Measurements from ENCODE around the gene RPS28.
A peak's percentile ranks its signal among the peaks of the same experiment; 100 is the strongest.
"Not testable (repeated sequence)": the region's sequence is repeated elsewhere in the genome, so short reads cannot be mapped to it uniquely, and the experiment has no call there.

Gene RPS28

DNA sequence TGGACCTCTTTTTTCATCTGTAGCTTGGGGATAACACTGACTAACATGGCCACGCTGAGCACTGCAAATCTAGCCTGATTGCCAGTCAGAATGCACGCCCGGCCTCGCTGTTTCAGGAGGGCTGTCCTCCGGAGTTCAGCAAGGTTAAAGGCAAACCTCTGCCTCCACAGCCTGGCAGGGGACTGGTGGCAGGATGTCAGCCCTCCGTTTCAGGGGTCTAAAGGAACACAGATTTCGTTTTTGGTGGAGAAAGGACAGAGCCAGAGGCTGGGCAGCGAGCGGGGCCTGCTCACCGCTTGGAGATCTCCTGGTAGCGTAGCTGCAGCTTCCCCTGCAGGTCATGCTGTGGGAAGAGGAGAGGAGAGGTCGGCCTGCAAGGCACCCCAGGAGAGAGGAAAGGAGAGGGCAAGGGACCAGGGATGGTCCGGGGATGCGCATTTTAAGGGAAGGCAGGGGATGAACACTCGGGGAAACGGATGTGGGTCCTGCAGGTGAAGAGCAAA lies 681 bp upstream of the RPS28 start:
- no peak for DNase-seq

DNA sequence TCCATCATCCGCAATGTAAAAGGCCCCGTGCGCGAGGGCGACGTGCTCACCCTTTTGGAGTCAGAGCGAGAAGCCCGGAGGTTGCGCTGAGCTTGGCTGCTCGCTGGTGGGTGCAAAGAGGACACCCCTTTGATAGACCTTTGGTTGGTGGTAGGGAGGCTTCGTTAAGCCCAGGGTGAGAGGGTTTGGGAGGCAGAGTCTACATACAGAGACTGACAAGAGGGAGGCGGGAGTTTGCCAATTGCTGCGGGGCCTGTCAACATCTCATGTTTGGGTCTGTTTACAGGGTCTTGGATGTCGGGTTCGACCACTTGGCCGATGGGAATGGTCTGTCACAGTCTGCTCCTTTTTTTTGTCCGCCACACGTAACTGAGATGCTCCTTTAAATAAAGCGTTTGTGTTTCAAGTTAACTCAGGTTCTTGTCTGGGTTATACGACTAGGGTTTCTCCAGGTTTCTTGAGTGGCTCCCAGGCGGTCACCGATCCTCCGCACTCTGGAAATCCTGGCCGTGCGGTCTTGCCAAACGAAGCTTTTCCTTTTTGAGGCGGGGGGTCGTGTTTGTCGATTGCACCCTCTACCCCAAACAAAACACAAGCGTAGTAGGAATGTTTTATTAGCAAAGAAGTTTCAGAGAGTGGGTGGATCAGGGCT lies 816 bp downstream of the RPS28 start:
- no peak for DNase-seq

DNA sequence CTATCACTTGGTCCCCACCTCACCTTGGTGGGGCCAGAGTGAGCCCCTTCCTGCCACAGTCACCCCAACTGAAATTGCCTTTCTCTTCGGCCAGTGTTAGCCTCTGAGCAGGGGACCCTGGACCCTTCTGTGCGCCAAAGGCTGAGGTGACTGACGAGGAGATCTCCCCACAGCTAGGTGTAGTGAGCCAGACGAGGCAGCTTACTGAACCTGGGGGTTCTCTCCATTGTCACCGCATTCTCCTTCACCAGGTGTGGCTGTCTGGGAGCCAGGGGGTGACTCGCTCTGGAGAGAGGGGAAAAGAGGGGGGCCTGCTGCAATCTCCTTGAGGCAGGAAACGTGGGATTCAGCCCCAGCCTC lies 1.3 kb downstream of the RPS28 start:
- no peak for DNase-seq

DNA sequence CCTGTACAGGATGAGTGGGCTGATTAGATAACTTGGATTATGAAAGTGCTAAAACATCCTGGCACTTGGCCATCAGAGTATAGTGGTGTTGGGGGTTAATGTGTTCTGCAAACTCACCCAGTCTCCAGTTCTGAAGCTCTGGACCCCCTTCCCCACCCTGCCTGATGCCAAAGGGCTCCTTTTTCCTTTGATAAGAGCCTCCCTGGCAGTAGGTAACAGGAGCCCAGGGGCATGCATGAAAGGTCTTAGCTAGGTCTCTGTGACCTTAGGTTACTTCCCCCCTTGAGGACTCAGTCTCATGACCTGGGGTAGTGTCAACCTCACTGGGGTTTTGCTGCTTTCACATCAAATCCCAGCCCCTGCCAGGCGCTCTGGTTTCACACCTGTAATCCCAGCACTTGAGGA lies 2.5 kb downstream of the RPS28 start:
- no peak for DNase-seq

DNA sequence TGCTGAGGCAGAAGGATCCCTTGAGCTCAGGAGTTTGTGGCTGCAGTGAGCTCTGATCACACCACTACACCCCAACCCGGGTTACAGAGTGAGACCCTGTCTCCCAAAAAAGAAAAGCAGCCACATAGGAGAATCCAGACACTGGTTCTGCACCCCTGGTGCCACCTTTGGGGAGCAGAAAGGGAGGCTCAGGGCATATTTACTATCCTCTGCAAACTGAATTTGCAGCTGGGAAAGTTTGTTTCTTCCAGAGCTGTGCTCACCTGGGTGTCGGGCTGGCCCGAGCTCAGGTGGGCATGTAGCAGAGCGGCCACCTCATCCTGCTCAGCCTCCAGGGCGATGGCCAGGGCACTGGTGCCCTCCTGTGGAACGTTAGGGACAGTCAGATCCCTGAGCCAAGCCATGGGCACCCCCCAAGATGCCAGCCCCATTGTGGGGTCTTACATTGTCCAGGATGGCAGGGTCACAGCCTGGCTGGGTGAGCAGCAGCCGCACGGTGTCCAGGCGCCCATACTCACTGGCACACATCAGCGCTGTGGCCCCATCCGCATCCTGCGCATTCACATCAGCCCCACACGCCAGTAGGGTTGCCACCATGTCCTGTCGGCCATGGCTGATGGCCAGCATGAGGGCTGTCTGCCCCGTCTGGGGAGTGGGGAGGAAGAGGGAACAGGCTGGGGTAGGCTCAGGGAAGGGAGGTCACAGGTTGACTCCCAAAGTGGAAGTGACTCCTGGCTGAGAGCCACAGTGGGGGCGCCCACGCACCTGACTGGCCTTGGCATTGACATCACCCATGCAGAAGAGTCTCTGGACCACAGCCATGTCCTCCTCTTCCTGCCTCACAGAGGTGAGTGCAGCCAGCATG lies 3.1 kb downstream of the RPS28 start:
- no peak for DNase-seq

DNA sequence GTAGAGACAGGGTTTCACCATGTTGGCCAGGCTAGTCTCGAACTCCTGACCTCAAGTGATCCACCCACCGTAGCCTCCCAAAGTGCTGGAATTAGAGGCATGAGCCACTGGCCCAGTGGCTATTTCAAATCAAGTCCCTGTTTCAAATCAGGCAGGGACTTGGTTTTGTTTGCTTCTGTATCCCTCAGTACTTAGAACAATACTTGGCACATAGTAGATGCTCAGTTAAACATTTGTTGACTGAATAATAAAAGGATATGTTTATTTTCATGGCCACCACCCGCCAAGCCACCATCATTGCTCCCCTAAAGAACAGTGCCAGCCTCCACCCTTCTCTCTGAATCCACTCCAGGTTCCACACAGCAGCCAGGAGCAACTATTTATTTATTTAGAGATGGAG lies 4.2 kb downstream of the RPS28 start:
- no peak for DNase-seq

DNA sequence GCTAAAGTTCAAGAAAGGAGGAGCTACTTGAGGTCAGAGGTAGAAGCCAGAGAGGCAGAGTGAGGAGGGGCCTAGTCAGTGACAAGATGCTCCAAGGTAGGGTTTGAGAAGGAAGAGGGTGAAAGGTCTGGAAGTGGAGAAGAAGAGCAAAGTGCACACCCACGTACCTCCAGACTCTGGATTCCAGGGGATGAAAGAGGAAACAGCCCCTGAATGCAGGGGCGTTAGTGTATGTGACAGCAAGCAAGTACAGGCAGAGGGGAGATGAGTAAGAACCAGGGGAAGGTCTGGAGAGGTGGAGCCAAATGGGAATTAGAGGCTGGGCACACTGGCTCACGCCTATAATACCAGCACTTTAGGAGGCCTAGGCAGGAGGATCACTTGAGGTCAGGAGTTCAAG lies 8.7 kb downstream of the RPS28 start:
- no peak for DNase-seq

DNA sequence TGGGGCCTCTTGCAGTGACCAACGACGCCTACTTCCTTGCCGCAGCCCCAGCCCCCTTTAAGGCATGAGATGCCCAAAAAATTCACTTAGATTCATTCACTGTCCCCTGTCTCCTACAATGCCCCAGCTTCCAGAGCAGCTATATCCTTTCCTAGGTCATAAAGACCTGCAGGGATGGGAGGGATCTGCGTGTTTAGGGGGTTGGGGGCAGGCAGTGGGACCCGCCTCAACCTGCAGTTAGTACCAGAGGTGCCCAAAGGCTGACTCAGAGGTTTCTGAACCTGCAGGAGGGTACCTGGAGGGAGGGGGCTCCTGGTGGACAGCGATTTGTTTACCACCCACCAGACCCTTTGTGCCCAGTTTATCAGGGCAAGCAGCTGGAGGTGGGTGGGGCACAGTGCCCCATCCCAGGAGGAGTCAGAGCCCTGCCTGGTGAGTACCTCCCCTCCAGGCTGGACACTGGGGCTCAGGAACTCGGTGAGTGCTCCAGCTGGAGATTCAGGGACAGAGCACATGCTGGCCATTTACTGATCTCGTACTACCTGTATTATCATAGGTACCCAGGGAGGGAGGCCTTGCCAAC lies 10.1 kb downstream of the RPS28 start:
- DNase-seq = no peak

DNA sequence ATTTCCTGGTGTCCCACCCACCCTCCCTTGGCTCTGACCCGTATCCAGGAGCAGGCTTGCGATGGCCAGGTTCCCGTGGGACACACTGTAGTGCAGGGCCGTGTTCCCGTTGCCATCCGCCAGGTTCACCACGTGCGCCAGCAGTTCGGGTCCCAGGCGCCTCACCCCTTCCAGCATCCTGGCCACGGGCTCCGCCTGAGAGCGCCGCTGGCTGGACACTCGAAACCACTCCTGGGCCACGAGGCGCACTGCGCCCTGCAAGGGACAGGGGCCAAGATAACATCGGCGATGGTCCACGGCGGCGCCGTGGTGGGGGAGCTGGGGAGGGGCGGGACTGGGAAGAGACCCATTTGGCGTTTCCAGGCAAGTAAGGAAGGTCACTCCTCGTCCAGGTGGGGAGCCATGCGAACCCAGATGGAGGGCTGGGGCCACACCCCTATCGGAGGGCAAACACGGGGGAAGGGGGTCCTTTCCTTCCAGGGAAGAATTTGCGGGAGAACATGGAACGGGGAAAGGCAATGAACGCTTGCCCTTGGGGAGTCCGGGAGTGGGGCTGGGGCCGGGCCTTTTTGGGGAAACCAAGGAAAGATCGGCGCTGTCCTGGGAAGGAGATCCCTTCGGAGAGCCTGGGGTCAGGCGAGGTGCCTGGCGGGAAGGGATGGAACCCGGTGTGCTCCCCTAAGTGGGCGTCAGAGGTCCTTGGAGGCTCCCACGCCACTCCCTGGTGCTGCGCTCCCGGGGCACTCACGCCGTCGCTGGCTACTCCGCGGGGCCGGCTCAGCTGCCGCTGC lies 11.9 kb downstream of the RPS28 start:
- DNase-seq = no peak

DNA sequence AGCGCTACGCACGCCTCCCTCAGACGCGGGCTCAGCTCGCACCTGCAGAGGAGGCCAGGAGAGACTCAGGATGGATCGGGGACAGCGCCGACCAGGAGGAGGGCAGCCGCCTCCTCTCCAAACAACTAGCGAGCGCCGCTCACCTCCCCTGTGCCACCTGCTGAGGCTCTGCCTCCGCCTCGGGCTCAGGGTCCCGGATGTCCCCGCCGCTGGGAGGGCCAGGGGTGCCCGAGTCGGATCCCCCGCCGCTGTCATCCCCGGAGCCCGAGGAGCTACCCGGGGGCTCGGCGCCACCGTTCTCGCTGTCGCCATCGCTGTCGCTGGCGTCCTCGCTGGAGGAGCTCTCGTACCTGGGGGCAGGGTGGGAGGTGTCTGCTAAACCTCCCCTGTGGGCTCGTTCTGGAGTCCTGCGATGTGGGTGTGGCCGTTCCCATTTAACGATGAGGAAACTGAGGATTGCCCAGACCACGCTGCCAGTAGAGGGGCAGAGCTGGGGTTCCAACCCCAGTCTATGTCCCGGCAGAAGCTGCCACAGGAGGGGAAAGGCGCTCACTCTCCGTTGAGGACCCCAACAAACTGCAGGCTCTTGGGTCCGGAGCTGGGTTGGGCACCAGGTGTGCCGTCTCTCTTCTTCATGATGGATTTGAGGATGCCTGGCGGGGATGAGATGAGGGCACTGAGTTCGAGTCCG lies 12.6 kb downstream of the RPS28 start:
- DNase-seq = no peak

DNA sequence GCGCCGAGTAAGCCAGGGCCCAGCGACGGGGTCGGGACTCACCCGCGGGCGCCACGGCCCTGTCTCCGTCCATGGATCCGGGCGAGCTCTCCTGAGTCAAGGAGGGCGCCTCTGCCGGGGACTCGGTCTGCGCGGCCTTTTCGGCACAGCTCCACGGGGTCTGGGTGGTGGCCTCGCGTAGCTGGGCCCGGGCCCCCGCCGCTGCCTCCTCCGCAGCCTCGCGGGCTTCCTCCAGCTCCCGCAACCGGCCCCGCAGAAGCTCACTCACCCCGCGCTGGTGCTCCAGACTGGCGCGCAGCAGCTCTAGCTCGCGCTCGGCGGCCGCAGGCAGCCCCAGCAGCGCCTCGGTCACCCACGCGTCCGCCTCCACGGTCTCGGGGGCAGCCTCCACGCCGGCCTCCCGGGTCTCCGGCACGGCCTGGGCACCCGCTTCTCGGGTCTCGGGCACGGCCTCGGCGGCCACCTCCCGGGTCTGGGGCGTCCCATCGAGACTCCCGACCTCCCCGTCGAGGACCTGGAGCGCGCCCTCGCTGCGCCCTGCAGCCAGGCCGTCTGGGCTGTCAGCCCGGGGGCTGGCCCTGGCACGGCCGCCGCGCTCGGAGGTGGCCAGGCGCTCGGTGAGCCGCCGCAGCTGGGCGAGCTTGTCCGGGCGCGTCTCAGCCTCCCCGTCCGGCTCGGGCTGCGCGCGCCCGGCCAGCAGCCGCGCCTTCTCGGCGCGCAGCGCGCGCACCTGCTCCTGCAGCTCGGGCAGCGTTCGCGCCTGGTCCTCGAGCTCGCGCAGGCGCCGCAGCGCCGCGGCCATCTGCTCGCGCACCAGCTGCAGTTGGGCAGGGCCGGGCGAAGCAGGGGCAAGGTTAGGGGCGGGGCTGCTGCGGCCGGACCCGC lies 13.4 kb downstream of the RPS28 start:
- DNase-seq = peak; percentile 30

DNA sequence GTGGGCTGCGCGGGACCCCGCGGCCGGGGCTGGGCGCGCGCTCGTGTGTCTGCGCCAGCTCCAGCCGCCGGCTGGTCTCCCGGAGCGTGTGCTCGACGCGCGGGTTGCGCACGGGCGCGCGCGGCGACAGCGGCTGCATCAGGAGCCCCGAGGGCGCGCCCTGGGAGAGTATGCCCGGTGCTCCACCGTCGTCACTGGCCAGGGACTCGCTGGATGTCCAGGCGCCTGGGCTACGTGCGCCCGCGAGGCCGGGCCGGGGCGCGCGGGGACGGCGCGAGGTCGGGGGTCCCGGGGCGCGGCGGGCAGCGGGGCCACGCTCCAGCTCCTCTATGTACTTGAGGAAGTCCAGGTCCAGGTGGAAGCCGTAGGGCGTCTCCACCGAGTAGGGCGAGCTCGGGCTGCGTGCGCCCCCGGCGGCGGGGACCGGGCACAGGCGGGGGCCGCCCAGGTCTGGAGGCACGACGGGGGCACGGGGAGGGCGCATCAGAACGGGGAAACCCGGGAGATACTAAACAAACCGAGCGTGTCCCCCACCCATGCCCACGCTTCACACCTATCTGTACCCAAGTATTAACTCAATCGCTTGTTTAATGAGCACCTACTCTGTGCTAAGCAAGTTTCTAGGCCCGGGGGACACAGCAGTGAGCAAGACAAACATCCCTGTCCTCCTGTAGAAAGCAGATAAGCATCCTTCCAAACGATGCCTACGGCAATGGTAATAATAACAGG lies 14.2 kb downstream of the RPS28 start:
- peak; percentile 29 for DNase-seq

DNA sequence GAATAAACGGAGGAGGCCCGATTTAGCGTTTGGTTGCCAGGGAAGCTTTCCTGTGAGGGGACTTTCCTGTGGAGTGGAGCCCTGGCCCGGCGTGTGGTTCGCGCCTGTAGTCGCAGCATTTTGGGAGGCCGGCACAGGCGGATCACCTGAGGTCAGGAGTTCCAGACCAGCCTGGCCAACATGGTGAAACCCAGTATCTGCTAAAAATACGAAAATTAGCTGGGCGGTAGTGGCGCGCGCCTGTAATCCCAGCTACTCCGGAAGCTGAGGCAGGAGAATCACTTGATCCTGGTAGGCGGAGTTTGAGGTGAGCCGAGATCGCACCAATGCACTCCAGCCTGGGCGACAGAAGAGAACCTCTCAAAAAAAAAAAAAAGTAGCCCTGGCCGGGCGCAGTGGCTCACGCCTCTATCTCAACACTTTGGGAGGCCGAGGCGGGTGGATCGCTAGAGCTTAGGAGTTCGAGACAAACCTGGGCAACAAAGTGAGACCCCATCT lies 14.8 kb downstream of the RPS28 start:
- DNase-seq = no peak

DNA sequence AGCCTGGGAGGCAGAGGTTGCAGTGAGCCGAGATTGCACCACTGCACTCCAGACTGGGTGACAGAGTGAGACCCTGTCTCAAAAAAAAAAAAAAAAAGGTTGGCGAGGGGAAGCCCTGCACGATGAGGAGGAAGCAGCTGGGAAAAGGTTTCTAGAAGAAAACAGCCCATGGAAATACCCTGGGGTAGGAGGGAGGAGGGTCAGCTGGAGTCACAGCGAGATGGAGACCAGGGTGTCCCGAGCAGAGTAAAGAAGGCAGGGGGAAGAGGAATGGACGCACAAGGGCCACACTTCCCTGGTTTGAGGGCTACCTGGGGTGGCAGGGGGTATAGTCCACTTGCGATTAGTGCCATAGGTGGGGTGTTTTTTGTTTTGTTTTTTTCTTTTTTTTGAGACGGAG lies 15.4 kb downstream of the RPS28 start:
- DNase-seq = no peak

DNA sequence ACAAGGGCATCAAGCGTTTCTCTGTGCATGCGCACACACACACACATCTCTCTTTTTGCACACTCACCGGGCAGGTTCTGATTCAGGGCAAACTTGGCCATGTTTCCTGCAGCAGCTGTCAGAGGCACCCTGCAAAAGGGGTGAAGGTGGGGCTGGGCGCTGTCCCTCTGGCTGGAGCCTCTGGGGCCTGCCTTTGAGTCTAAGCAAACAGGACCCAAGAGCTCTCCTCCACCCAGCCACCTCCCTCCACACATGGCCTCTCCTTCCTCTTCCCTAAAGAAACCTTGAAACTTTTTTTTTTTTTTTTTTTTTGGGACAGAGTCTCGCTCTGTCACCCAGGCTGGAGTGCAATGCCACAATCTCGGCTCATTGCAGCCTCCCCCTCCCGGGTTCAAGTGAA lies 16.4 kb downstream of the RPS28 start:
- no peak for DNase-seq

DNA sequence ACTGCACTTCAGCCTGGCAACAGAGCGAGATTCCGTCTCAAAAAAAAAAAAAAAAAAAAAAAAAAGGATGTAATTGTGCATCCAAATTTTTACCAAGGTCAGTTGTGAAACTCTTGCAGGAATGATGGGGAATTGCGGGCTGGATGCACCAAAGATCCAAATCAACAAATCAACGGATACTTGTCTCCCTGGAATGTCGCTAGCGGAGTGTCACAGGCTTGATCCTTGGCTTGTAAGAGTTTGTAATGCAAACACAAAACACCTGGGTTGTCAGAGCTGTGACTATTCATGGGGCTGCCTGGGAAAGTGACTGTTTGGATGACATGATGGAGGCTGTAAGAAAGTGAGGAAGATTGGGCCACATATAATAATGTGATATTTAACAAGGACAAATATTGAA lies 17.5 kb downstream of the RPS28 start:
- no peak for DNase-seq

DNA sequence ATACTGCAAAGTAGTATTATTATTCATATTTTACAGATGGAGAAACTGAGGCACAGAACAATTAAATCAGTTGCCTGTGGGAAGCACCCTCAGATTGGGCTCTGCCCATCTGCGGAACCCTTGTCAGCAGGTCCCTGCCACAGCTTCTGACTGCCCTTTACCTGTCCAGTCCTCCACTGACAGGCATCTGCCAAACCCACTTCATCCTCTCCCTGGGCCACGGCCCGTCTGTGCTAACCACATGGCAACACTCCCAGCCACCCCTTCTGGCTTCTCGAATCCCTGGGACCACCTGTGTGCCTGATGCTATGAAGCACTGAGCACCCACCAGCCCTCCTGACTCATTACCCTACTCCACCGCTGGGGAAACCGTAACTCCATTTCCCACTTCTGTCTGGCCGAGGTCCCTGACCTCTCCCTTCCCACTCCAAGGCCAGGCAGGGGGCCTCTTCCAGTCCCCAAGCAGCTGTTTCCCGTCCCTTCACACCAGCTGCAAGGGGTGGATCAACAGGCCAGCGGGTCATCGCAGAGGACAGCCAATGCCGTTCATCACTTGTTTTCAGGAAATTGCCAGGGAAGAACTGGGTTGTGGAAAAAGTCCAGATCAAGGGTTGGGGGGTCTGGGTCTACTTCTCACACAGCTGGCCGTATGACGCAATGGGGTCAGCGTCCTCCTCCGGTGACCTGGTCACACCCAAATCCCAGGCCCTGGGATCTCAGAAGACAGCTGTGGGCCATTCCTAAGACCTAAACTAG lies 19.2 kb downstream of the RPS28 start:
- no peak for DNase-seq

DNA sequence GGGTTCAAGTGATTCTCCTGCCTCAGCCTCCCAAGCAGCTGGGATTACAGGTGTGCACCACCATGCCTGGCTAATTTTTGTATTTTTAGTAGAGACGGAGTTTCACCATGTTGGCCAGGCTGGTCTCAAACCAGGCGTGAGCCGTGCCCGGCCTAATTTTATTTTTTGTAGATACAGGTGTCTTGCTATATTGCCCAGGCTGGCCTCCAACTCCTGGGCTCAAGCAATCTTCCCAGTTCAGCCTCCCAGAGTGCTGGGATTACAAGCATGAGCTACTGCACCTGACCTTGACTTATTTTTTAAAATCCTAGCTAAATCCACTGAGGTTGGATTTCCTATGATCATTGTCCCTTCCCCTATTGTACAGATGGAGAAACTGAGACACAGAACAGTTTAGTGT lies 20.2 kb downstream of the RPS28 start:
- DNase-seq = not testable (repeated sequence)

DNA sequence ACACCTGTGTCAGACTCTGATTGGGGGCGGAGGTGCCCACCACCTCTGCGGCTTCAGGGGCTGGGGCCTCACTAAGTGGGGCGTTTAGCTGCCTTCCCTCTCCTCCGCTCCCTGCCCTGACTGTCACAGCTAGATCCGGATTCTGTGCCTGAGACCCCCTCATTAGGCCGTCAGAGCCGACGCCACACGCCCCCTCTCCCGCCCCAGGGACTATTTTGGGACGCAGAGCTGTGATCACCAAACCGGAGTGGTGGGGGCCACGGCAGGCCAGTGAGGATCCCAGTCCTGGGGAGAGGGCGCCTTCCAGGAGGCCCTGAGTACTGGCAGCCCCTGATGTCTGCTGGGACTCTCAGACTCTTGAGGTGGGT lies 21.0 kb downstream of the RPS28 start:
- DNase-seq = no peak

All from stimulated activated CD4-positive, alpha-beta T cell treated with anti-CD3 and anti-CD28 coated beads, Interleukin-12 subunit alpha, Interleukin-12 subunit beta, amount 100 ng/mL, for 4 hours (primary cell).